ENCODE data around the gene NSUN6.
"Not testable (repeated sequence)": the region's sequence is repeated elsewhere in the genome, so short reads cannot be mapped to it uniquely, and the experiment has no call there.

NSUN6 gene

DNA sequence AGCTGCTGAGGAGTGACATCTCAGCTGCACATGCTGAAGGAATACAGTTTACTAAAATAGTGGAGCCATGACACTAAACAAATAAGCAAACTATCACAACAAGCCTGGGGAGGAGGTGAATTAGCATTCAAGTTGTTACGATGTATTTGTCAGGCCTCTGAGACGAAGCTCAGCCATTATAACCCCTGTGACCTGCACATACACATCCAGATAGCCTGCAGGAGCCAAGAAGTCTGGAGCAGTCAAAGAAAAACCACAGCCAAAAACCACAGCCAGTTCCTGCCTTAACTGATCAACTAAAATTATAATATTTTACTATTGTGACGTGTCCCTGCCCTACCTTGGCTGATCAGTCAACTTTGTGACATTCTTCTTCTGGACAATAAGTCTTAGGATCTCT is 68.6 kb downstream of the NSUN6 start:
- TF ChIP-seq, protein P1, sequence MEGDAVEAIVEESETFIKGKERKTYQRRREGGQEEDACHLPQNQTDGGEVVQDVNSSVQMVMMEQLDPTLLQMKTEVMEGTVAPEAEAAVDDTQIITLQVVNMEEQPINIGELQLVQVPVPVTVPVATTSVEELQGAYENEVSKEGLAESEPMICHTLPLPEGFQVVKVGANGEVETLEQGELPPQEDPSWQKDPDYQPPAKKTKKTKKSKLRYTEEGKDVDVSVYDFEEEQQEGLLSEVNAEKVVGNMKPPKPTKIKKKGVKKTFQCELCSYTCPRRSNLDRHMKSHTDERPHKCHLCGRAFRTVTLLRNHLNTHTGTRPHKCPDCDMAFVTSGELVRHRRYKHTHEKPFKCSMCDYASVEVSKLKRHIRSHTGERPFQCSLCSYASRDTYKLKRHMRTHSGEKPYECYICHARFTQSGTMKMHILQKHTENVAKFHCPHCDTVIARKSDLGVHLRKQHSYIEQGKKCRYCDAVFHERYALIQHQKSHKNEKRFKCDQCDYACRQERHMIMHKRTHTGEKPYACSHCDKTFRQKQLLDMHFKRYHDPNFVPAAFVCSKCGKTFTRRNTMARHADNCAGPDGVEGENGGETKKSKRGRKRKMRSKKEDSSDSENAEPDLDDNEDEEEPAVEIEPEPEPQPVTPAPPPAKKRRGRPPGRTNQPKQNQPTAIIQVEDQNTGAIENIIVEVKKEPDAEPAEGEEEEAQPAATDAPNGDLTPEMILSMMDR (IDR thresholded peaks at IDR 0.05; ENCODE audit: extremely low read depth, missing control alignments) = no peak
- no peak for DNase-seq (ENCODE audit: low spot score)

DNA sequence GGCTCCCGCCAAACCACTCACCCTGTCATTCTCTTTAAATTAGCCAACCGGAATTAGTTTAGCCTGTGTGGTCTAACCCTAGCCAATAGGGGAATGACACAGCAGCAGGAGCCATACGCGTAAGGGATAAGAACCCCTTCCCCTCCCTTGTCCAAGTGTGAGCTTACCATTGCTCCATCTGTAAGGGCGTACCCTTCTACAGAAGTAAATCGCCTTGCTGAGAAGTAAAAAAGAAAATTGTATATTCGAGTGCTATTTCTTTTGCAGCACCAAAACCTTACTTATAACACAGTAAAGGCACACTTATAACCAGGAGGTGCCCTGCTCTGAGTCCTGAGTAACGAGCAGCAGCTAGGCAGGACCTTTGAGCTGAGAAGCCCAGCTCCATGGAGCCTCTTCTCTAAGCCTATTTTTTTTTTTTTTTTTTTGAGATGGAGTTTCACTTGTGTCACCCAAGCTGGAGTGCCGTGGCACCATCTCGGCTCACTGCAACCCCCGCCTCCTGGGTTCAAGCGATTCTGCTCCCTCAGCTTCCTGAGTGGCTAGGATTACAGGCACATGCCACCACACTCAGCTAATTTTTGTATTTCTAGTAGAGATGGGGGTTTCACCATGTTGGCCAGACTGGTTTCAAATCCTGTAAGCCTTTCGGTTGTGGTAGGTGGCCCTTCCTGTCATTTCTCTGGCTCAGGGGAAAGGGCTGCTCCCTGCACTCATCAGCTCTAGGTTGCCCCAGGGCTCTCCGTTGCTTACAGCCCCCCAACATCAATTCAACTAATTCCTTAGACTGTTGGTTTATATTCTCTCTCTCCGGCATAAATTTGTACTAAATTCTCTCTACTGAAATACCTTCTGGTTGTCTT is 73.3 kb downstream of the NSUN6 start:
- TF ChIP-seq, protein P1 (IDR thresholded peaks at IDR 0.05; ENCODE audit: extremely low read depth, missing control alignments) = no peak
- DNase-seq (ENCODE audit: low spot score) = no peak

DNA sequence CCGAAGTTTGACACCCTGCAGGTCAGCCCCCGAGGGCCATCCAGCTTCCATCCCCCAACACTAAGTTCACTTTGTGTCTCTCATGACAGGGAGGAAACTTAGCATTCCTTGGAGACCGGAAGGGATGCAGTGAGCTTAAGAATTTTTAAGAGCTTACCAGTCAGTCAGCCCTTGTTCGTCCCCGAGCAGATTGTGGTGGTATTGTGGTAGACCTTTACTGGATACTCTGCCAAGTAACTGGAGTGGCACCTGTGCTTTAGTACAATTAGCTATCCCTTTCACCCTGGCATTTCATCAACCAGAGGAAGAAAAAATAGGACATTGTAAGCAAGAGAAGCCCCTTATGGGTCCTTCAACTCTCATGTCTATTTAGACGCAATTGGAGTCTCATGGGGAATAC is 74.8 kb downstream of the NSUN6 start:
- TF ChIP-seq, protein P1 (IDR thresholded peaks at IDR 0.05; ENCODE audit: extremely low read depth, missing control alignments) = no peak

DNA sequence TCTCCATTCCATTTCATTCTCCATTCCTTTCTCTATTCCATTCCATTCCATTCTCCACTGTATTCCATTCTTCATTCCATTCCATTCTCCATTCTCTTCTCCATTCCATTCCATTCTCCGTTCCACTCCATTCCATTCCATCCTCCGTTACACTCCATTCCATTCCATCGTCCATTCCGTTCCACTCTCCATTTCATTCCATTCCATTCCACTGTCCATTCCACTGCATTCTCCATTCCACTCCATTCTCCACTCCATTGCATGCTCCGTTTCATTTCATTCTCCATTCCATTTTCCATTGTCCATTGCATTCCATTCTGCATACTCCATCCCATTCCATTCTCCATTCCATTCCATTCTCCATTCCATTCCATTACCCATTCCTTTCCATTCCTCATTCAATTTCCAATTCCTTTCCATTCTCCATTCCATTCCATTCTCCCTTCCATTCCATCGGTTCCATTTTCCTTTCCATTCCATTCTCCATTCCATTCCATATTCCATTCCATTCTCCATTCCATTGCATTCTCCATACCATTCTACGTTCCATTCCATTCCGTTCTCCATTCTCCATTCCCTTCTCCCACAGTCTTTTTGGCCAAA is 78.3 kb downstream of the NSUN6 start:
- TF ChIP-seq, protein P1 (IDR thresholded peaks at IDR 0.05; ENCODE audit: extremely low read depth, missing control alignments) = no peak
- DNase-seq (ENCODE audit: low spot score) = no peak

More for the DNA sequence above, 74.8 kb downstream of the NSUN6 start:
- DNase-seq (ENCODE audit: low spot score) = no peak

DNA sequence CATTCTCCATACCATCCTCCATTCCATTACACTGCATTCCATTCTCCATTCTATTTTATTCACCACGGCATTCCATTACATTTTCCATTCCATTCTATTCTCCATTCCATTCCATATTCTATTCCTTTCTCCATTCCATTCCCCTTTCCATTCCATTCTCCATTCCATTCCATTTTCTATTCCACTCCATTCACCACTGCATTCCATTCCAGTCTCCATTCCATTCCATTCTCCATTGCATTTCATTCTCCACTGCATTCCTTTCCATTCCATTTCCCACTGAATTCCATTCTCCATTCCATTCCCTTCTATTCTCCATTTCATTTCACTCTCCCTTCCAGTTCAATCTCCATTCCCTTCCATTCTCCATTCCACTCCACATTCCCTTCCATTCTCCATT is 79.6 kb downstream of the NSUN6 start:
- TF ChIP-seq, protein P1 (IDR thresholded peaks at IDR 0.05; ENCODE audit: extremely low read depth, missing control alignments) = no peak
- DNase-seq (ENCODE audit: low spot score) = no peak

DNA sequence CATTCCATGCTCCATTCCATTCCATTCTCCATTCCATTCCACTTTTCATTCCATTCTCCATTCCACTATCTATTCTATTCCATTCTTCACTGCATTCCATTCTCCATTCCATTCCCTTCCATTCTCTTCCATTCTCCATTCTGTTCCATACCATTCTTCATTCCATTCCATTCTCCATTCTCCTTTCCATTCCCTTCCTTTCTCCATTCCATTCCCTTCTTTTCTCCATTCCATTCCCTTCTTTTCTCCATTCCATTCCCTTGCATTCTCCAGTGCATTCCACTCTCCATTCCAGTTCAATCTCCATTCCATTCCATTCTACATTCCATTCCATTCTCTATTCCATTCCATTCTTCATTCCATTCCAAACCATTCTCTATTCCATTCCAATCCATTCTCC is 80.3 kb downstream of the NSUN6 start:
- TF ChIP-seq, protein P1 (IDR thresholded peaks at IDR 0.05; ENCODE audit: extremely low read depth, missing control alignments) = no peak
- no peak for DNase-seq (ENCODE audit: low spot score)

DNA sequence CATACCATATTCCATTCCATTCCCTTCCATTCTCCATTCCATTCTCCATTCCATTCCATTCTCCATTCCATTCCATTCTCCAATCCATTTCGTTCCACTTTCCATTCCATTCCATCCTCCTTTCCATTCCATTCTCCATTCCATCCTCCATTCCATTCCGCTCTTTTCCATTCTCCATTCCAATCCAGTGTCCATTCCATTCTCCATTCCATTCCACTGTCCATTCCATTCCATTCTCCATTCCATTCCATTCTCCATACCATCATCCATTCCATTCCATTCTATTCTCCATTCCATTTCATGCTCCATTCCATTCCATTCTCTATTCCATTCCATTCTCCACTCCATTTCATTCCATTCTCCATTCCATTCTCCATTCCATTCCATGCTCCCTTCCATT is 81.0 kb downstream of the NSUN6 start:
- DNase-seq (ENCODE audit: low spot score) = not testable (repeated sequence)

Measured in GM20000 (cell line).